22Rv1 (cell line): ENCODE data around the gene PTK6.

Experiments used
- ZFX ChIP-seq: fragments of 450-650 bp; IDR thresholded peaks from 2 replicates; pipeline ENCODE4 v1.6.1; 2017; ENCODE audit warnings: antibody characterized with exemption, borderline replicate concordance
- TF ChIP-seq, protein P1 (sequence below): fragments of 450-650 bp; IDR thresholded peaks from 2 replicates; pipeline ENCODE4 v1.5.1; 2017; ENCODE audit warnings: mild to moderate bottlenecking

DNA sequence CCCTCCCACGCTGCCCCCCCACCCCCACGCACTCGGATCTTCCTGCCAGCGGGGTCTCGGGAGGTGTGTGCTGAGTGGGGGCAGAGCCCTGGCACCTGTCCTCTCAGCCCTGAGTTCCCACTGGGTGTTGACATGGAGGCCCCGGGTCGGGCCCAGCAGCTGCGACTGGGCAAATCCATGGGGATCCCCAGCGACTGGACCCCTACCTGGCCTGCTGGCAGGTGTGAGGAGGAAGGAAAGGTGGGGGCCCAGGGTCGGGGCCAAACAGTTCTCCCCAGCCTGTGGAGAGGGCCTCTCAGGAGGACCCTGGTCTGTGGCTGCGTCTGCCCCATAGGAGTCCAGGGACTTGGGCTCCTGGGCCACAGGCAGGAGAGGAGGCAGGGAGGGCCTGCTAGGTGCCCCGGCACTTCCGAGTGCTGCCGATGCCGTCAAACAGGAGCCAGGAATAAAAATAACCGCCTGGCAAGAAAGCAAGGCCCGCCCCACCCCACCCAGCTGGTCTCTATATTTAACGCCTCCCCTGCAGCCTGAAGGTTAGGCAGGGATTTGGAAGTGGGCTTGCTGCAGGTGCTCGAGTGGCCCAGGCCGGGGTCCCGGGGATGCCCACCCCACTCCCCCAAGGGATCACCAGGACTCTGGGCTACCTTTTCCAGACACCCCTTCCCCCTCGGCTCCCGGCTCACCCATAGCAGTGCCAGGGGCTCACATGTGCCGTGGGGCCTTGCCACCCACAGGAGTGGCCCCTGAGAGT lies 36.9 kb downstream of the PTK6 start:
- TF ChIP-seq, protein P1, sequence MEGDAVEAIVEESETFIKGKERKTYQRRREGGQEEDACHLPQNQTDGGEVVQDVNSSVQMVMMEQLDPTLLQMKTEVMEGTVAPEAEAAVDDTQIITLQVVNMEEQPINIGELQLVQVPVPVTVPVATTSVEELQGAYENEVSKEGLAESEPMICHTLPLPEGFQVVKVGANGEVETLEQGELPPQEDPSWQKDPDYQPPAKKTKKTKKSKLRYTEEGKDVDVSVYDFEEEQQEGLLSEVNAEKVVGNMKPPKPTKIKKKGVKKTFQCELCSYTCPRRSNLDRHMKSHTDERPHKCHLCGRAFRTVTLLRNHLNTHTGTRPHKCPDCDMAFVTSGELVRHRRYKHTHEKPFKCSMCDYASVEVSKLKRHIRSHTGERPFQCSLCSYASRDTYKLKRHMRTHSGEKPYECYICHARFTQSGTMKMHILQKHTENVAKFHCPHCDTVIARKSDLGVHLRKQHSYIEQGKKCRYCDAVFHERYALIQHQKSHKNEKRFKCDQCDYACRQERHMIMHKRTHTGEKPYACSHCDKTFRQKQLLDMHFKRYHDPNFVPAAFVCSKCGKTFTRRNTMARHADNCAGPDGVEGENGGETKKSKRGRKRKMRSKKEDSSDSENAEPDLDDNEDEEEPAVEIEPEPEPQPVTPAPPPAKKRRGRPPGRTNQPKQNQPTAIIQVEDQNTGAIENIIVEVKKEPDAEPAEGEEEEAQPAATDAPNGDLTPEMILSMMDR, result no peak
- TF ChIP-seq ZFX, result no peak
